Right lobe of liver (tissue), 4 donors: ENCODE measurements around the gene CA5B.

Experiments
- CTCF ChIP-seq, 4 donors: fragments of 200-600 bp in 3 of 4; fragments of 450-650 bp in 1 of 4; IDR thresholded peaks; one replicate each; pipeline versions ENCODE4 v1.5.1 to v1.8.0; 2016 to 2022; ENCODE audit warnings: antibody characterized with exemption in 4 of 4, mild to moderate bottlenecking in 2 of 4
- POLR2A ChIP-seq: fragments of 450-650 bp; IDR thresholded peaks from one replicate; pipeline ENCODE4 v1.6.1; 2017; ENCODE audit warnings: antibody characterized with exemption, mild to moderate bottlenecking
- donor health status: DM: no; HTN: no; CAD: no.
- donor health status: DM: no; HTN: no; CAD: no.
- donor health status: DM: no; HTN: yes; CAD: no.

GRCh38 chrX:15814771-15815365, 76.8 kb downstream of the CA5B start:
- TF ChIP-seq CTCF (IDR thresholded peaks at IDR 0.05): no peak
- no peak for TF ChIP-seq POLR2A
